ENCODE data around the gene ITGAE. TPM values are rescaled to one million over a fixed set of nuclear protein-coding genes. Genes with fewer than 3 reads are reported as not detected.

The ITGAE gene
- total RNA-seq, 2 donors from 2014 or later, result 62.1 to 86.3 TPM

DNA sequence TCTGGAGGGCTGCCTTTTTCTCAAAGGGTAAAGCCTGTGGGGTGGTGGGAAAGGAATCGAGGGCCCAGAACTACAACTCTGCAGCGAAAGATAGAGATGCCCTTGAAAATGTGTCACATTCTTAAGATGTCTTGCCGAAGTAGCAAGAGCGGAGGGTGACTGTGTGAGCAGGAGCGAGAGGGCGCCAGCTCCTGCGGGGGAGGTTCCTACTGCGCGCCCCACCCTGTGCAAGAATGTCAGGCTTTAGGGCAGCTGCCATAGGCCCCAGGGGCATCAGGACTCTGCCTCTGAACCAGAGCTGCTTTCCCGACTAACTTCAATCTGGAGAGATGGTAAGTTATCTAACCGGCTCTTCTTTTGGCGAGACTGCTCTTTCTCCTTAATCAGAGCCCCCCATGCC lies 11.8 kb upstream of the ITGAE start:
- no peaks in the 10 kb centered on the region for H3K9me3 Mint-ChIP-seq
- peaks cover 14% of the 10 kb centered on the region for H3K4me1 Mint-ChIP-seq (ENCODE audit: low read depth)
- H3K36me3 Mint-ChIP-seq (ENCODE audit: insufficient read depth in 2 of 2), result peaks cover 0 to 32% of the 10 kb centered on the region in 2 donors
- H3K27ac Mint-ChIP-seq, result no peak overlapping the region
- ATAC-seq (replicated peaks in 1 of 2), result no peak
- H3K4me3 Mint-ChIP-seq, result no peak overlapping the region
- no peaks in the 10 kb centered on the region for H3K27me3 Mint-ChIP-seq (ENCODE audit: low read depth)
- no peak for DNase-seq

DNA sequence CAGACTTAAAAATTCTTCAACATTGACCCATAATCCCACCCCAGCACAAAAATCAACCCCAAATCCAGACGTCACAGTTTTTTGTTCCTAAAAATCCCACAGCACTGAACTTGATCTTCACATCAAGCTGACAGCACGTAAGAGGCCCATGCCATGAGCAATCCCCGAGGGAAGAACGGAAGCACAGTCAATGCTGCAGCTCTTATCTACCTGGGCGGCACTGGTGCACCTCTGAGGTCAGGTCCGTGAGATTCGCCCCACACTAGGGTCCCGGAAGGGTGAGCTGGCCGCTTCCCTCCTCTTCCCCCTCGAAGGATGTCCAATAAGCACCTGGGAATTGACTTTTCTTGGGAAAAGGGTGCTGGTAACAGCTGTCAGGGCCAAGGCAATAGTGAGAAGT lies 11.3 kb upstream of the ITGAE start:
- DNase-seq (no peak), ATAC-seq (replicated peaks in 1 of 2) (no peak)
- Mint-ChIP-seq H3K27ac (no peak overlapping the region), H3K36me3 (ENCODE audit: insufficient read depth in 2 of 2) (peaks cover 0 to 36% of the 10 kb centered on the region in 2 donors), H3K4me3 (no peak overlapping the region), H3K4me1 (ENCODE audit: low read depth) (peaks cover 14% of the 10 kb centered on the region), H3K27me3 (ENCODE audit: low read depth) (no peaks in the 10 kb centered on the region), H3K9me3 (no peaks in the 10 kb centered on the region)

DNA sequence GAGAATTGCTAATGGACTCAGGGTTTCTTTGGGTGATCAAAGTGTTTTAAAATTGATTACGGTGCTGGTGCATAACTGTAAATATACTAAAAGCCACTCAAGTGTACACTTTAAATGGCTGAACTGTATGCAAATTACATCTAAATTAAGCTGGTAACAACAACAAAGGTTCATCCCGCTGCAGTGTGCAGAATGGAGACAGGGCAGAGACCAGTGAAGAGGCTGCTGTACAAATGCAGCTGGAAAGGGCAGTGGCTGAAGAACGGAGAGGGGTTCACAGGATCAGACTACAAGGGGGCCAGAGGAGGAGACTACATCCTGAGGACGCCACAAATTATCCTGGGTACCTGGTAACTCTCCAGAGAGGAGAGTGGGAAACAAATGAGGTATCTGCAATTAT lies 9.0 kb upstream of the ITGAE start:
- peaks cover 0 to 38% of the 10 kb centered on the region in 2 donors for H3K36me3 Mint-ChIP-seq (ENCODE audit: insufficient read depth in 2 of 2)

DNA sequence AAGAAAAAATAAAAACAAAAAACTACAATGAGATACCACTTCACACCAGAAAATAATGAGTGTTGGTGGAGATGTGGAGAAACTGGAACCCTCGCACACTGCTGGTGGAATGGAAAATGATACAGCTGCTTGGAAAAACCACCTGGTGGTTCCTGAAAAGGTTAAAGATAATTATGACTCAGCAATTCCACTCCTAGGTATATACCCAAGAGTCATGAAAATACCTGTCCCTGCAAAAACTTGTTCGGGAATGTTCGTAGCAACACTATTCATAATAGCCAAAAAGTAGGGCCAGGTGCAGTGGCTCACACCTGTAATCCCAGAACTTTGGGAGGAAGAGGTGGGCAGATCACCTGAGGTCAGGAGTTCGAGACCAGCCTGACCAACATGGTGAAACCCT lies 8.1 kb upstream of the ITGAE start:
- Mint-ChIP-seq H3K4me3 (no peak overlapping the region), H3K9me3 (no peaks in the 10 kb centered on the region), H3K27ac (no peak overlapping the region), H3K27me3 (ENCODE audit: low read depth) (no peaks in the 10 kb centered on the region), H3K36me3 (ENCODE audit: insufficient read depth in 2 of 2) (peaks cover 0 to 31% of the 10 kb centered on the region in 2 donors), H3K4me1 (ENCODE audit: low read depth) (peaks cover 26% of the 10 kb centered on the region)
- DNase-seq (no peak), ATAC-seq (replicated peaks in 1 of 2) (no peak)

More for the DNA sequence above, 9.0 kb upstream of the ITGAE start:
- DNase-seq (no peak), ATAC-seq (replicated peaks in 1 of 2) (no peak)
- Mint-ChIP-seq H3K27ac (no peak overlapping the region), H3K4me1 (ENCODE audit: low read depth) (peaks cover 17% of the 10 kb centered on the region), H3K9me3 (no peaks in the 10 kb centered on the region), H3K4me3 (no peak overlapping the region), H3K27me3 (ENCODE audit: low read depth) (no peaks in the 10 kb centered on the region)

DNA sequence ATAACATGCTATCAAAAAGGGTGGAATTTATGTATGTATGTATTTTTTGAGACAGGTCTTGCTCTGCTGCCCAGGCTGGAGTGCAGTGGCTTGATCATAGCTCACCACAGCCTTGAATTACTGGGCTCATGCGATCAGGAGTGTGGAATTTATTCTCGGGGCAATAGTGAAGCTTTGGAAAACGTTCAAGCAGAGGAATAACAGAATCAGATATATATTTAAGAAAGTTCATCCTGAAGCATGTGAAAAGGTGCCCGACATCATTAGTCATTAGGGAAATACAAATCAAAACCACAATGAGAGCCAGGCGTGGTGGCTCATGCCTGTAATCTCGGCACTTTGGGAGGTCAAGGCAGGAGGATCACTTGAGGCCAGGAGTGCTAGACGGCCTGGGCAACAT lies 7.7 kb upstream of the ITGAE start:
- Mint-ChIP-seq H3K27ac (no peak overlapping the region), H3K36me3 (ENCODE audit: insufficient read depth in 2 of 2) (peaks cover 0 to 30% of the 10 kb centered on the region in 2 donors)

DNA sequence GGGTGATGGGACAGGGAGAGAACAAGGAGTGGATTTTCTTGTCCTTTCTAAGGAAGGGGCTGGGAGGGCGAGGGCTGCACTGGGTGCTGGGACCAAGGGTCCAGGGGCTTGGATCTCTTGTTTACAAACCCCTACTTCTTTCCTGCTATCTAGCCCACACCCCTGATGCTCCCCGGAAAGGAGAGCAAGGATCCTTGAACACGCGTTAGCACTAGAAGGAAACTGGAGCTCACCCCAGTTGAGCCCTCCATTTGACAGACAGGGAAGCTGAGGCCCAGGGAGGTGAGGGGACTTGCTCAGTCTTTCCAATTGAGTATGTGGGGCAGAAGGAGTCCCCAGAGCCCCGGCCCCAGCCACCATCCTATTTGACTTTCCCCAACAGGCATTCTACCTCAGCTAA lies 4.6 kb upstream of the ITGAE start:
- Mint-ChIP-seq H3K9me3 (no peaks in the 10 kb centered on the region), H3K4me1 (ENCODE audit: low read depth) (peaks cover 30% of the 10 kb centered on the region), H3K4me3 (no peak overlapping the region), H3K27ac (no peak overlapping the region), H3K27me3 (ENCODE audit: low read depth) (no peaks in the 10 kb centered on the region), H3K36me3 (ENCODE audit: insufficient read depth in 2 of 2) (peaks cover 0 to 22% of the 10 kb centered on the region in 2 donors)
- DNase-seq (no peak), ATAC-seq (replicated peaks in 1 of 2) (no peak)

More for the DNA sequence above, 7.7 kb upstream of the ITGAE start:
- no peaks in the 10 kb centered on the region for H3K9me3 Mint-ChIP-seq
- no peak for DNase-seq
- no peak for ATAC-seq (replicated peaks in 1 of 2)
- H3K4me3 Mint-ChIP-seq, result no peak overlapping the region
- no peaks in the 10 kb centered on the region for H3K27me3 Mint-ChIP-seq (ENCODE audit: low read depth)
- peaks cover 30% of the 10 kb centered on the region for H3K4me1 Mint-ChIP-seq (ENCODE audit: low read depth)

GRCh38 chr17:3804503-3804931 lies 3.5 kb upstream of the ITGAE start:
- Mint-ChIP-seq H3K4me3 (peak overlapping the region; percentile 0 to 33), H3K4me1 (ENCODE audit: low read depth) (peaks cover 30% of the 10 kb centered on the region), H3K27me3 (ENCODE audit: low read depth) (no peaks in the 10 kb centered on the region), H3K9me3 (no peaks in the 10 kb centered on the region), H3K36me3 (ENCODE audit: insufficient read depth in 2 of 2) (peaks cover 0 to 17% of the 10 kb centered on the region in 2 donors), H3K27ac (no peak overlapping the region)
- DNase-seq (peak; percentile 55 to 63), ATAC-seq (replicated peaks in 1 of 2) (peak; percentile 96 to 98)

GRCh38 chr17:3803308-3803640 lies 2.3 kb upstream of the ITGAE start:
- Mint-ChIP-seq H3K27ac (no peak overlapping the region), H3K9me3 (no peaks in the 10 kb centered on the region), H3K27me3 (ENCODE audit: low read depth) (no peaks in the 10 kb centered on the region), H3K36me3 (ENCODE audit: insufficient read depth in 2 of 2) (peaks cover 0 to 13% of the 10 kb centered on the region in 2 donors), H3K4me3 (no peak overlapping the region), H3K4me1 (ENCODE audit: low read depth) (peaks cover 28% of the 10 kb centered on the region)
- DNase-seq, result no peak
- no peak for ATAC-seq (replicated peaks in 1 of 2)

DNA sequence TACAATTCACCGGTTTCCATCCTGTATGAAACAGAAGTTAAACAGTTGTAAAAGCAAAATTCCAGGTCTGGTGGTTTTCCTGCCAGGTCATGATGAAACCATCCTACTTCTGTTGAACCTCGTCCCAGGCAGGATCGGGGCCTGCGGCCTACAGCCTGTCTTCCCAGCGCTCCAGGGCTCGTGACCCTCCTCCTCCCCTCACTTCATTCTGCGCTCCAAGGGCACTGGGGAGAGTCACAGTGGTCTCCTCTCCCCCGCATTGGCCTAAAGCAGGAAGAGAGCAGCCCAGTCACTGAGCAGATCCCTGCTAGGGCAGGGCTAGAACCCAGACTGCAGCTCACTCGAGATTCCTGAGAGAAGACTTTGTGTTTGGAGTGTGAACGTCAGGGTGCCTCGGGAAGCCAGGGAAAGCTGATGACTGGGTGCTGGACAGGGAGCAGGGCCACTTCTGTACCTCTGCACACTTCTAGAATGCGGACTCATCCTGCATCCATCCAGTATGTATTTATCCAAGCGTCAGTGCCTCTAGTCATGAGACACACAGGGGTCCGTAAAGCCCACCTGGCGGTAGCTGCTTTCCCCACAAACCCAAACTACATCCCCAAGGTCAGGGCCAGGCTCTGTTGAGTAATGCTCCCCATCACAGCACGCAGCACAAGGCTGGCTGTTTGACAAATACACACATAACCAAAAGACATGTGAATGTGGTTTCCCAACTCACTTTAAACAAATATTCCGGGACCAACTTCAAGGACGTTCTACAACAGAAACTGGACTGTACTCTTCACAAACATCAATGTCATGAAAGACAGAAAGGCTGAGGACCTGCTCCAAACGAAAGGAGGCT lies 1.7 kb upstream of the ITGAE start:
- Mint-ChIP-seq H3K36me3 (ENCODE audit: insufficient read depth in 2 of 2) (peaks cover 0 to 9% of the 10 kb centered on the region in 2 donors), H3K27ac (no peak overlapping the region), H3K9me3 (no peaks in the 10 kb centered on the region), H3K4me1 (ENCODE audit: low read depth) (peaks cover 28% of the 10 kb centered on the region), H3K27me3 (ENCODE audit: low read depth) (no peaks in the 10 kb centered on the region), H3K4me3 (no peak overlapping the region)
- ATAC-seq (replicated peaks in 1 of 2), result no peak
- DNase-seq, result no peak

DNA sequence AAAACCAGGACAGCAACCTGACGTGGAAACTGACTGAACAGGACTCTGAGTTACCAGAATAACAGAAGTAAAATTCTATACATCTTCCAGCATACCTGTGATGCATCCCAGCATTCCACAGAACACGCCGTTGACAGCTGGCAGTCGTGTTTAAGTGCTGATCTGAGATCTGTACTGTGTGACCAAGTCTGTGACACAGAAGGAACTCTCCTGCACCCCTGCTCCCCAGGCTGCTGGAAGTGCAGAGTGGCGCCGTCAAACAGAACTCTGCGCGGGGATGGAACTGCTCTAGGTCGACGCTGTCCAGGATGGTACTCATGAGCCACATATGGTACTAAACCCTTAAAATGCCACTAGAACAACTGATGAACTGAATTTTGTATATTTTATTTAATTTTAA lies 804 bp upstream of the ITGAE start:
- Mint-ChIP-seq H3K4me3 (no peak overlapping the region), H3K4me1 (ENCODE audit: low read depth) (peaks cover 37% of the 10 kb centered on the region)

GRCh38 chr17:3801347-3801746 lies 359 bp upstream of the ITGAE start:
- Mint-ChIP-seq H3K4me1 (ENCODE audit: low read depth) (peaks cover 42% of the 10 kb centered on the region), H3K36me3 (ENCODE audit: insufficient read depth in 2 of 2) (peaks cover 0 to 1% of the 10 kb centered on the region in 2 donors), H3K27ac (no peak overlapping the region), H3K27me3 (ENCODE audit: low read depth) (no peaks in the 10 kb centered on the region), H3K4me3 (no peak overlapping the region), H3K9me3 (no peaks in the 10 kb centered on the region)
- no peak for ATAC-seq (replicated peaks in 1 of 2)
- DNase-seq, result no peak

More for the DNA sequence above, 804 bp upstream of the ITGAE start:
- DNase-seq (no peak), ATAC-seq (replicated peaks in 1 of 2) (no peak)
- no peaks in the 10 kb centered on the region for H3K9me3 Mint-ChIP-seq
- peaks cover 0 to 1% of the 10 kb centered on the region in 2 donors for H3K36me3 Mint-ChIP-seq (ENCODE audit: insufficient read depth in 2 of 2)
- H3K27ac Mint-ChIP-seq, result no peak overlapping the region
- no peaks in the 10 kb centered on the region for H3K27me3 Mint-ChIP-seq (ENCODE audit: low read depth)

- H3K4me3 Mint-ChIP-seq, result no peak overlapping the region
- peaks cover 50% of the 10 kb centered on the region for H3K4me1 Mint-ChIP-seq (ENCODE audit: low read depth)
- no peaks in the 10 kb centered on the region for H3K27me3 Mint-ChIP-seq (ENCODE audit: low read depth)
- H3K27ac Mint-ChIP-seq, result no peak overlapping the region
- no peaks in the 10 kb centered on the region for H3K9me3 Mint-ChIP-seq
- DNase-seq, result no peak
- no peak for ATAC-seq (replicated peaks in 1 of 2)
- H3K36me3 Mint-ChIP-seq (ENCODE audit: insufficient read depth in 2 of 2), result peaks cover 0 to 1% of the 10 kb centered on the region in 2 donors
These were observed 1.6 kb downstream of the ITGAE start for GRCh38 chr17:3799181-3799945.
